Mesothelial cell of epicardium (in vitro differentiated cells): ENCODE measurements around the gene CNTNAP4. TPM values are rescaled to one million over a fixed set of nuclear protein-coding genes. Genes with fewer than 3 reads are reported as not detected.

Experiments
- DNase-seq, 2 experiments: peaks; one replicate each; pipeline ENCODE4 v3.0.0; 2021; ENCODE audit warnings: low spot score in 2 of 2; ENCODE audit not compliant: unreplicated experiment in 2 of 2
- H3K27ac Mint-ChIP-seq: 2 replicates; pipeline ENCODE4 v1.8.0; 2021; ENCODE audit warnings: mixed read lengths
- H3K27me3 Mint-ChIP-seq: 2 replicates; pipeline ENCODE4 v1.8.0; 2021; ENCODE audit warnings: low read depth, mixed read lengths
- H3K36me3 Mint-ChIP-seq: 2 replicates; pipeline ENCODE4 v1.8.0; 2021; ENCODE audit warnings: mixed read lengths
- H3K4me1 Mint-ChIP-seq: 2 replicates; pipeline ENCODE4 v1.8.0; 2021; ENCODE audit warnings: mixed read lengths
- H3K4me3 Mint-ChIP-seq: 2 replicates; pipeline ENCODE4 v1.8.0; 2021; ENCODE audit warnings: mild to moderate bottlenecking, moderate library complexity, mixed read lengths
- H3K9me3 Mint-ChIP-seq: 2 replicates; pipeline ENCODE4 v1.8.0; 2021; ENCODE audit warnings: mixed read lengths
- CTCF ChIP-seq: fragments of 200-600 bp; sonication (generic); IDR thresholded peaks from one replicate; pipeline ENCODE4 v1.5.0; 2021; ENCODE audit warnings: antibody characterized with exemption; ENCODE audit not compliant: unreplicated experiment
- total RNA-seq: library from RNA; stranded (reverse); gene quantifications from 3 replicates; pipeline ENCODE4 v1.2.1, GENCODE V29; 2021

CNTNAP4 gene
- total RNA-seq, 1 donor from 2014 or later, result 3.6 TPM

GRCh38 chr16:76396977-76397376 is 119.8 kb downstream of the CNTNAP4 start:
- TF ChIP-seq CTCF, result no peak
- H3K4me1 Mint-ChIP-seq, result no peaks in the 10 kb centered on the region
- H3K36me3 Mint-ChIP-seq, result no peaks in the 10 kb centered on the region
- H3K27ac Mint-ChIP-seq, result no peak overlapping the region
- H3K27me3 Mint-ChIP-seq, result no peaks in the 10 kb centered on the region
- no peak for DNase-seq
- no peak overlapping the region for H3K4me3 Mint-ChIP-seq
- no peaks in the 10 kb centered on the region for H3K9me3 Mint-ChIP-seq

- H3K27ac Mint-ChIP-seq, result no peak overlapping the region
- H3K9me3 Mint-ChIP-seq, result no peaks in the 10 kb centered on the region
- TF ChIP-seq CTCF, result no peak
- no peak for DNase-seq
- no peak overlapping the region for H3K4me3 Mint-ChIP-seq
- no peaks in the 10 kb centered on the region for H3K36me3 Mint-ChIP-seq
- H3K4me1 Mint-ChIP-seq, result no peaks in the 10 kb centered on the region
- no peaks in the 10 kb centered on the region for H3K27me3 Mint-ChIP-seq
Observed at GRCh38 chr16:76409706-76410105, 132.5 kb downstream of the CNTNAP4 start.

- no peaks in the 10 kb centered on the region for H3K36me3 Mint-ChIP-seq
- TF ChIP-seq CTCF, result no peak
- DNase-seq, result no peak
- no peak overlapping the region for H3K27ac Mint-ChIP-seq
- H3K4me1 Mint-ChIP-seq, result no peaks in the 10 kb centered on the region
- H3K4me3 Mint-ChIP-seq, result no peak overlapping the region
- peaks cover 15% of the 10 kb centered on the region for H3K27me3 Mint-ChIP-seq
- H3K9me3 Mint-ChIP-seq, result peaks cover 13% of the 10 kb centered on the region
Observed at GRCh38 chr16:76421571-76421970, 144.4 kb downstream of the CNTNAP4 start.

GRCh38 chr16:76428858-76429257 is 151.7 kb downstream of the CNTNAP4 start:
- H3K27me3 Mint-ChIP-seq, result peaks cover 44% of the 10 kb centered on the region
- H3K27ac Mint-ChIP-seq, result no peak overlapping the region
- no peaks in the 10 kb centered on the region for H3K36me3 Mint-ChIP-seq
- no peak for TF ChIP-seq CTCF
- H3K4me3 Mint-ChIP-seq, result no peak overlapping the region
- no peak for DNase-seq
- H3K9me3 Mint-ChIP-seq, result no peaks in the 10 kb centered on the region
- no peaks in the 10 kb centered on the region for H3K4me1 Mint-ChIP-seq

- DNase-seq, result no peak
- H3K36me3 Mint-ChIP-seq, result no peaks in the 10 kb centered on the region
- H3K4me1 Mint-ChIP-seq, result no peaks in the 10 kb centered on the region
- TF ChIP-seq CTCF, result no peak
- H3K27ac Mint-ChIP-seq, result no peak overlapping the region
- no peaks in the 10 kb centered on the region for H3K9me3 Mint-ChIP-seq
- H3K27me3 Mint-ChIP-seq, result peaks cover 20% of the 10 kb centered on the region
- no peak overlapping the region for H3K4me3 Mint-ChIP-seq
Observed at GRCh38 chr16:76441391-76441790, 164.2 kb downstream of the CNTNAP4 start.

GRCh38 chr16:76441876-76442275 is 164.7 kb downstream of the CNTNAP4 start:
- Mint-ChIP-seq H3K4me1 (no peaks in the 10 kb centered on the region), H3K27ac (no peak overlapping the region), H3K27me3 (peaks cover 19% of the 10 kb centered on the region), H3K36me3 (no peaks in the 10 kb centered on the region), H3K4me3 (no peak overlapping the region), H3K9me3 (no peaks in the 10 kb centered on the region)
- no peak for DNase-seq
- no peak for TF ChIP-seq CTCF
